ENCODE data around the gene CXorf38. TPM values are rescaled to one million over a fixed set of nuclear protein-coding genes. Genes with fewer than 3 reads are reported as not detected.

CXorf38 gene
- total and polyA plus RNA-seq, 9 of the 15 experiments (the other 6 are each of a cell fraction or from before 2014, with no cell fraction given), result 1.2 to 12.8 (median 8.4) TPM

GRCh38 chrX:40579900-40580536 is 67.3 kb downstream of the CXorf38 start (continued):
- TF ChIP-seq ZNF609 (CRISPR knock-in tag; IDR thresholded peaks at IDR 0.05; ENCODE audit: borderline replicate concordance), result no peak
- TF ChIP-seq PML (IDR thresholded peaks at IDR 0.05; ENCODE audit: low read length), result no peak

GRCh38 chrX:40579141-40579540 is 68.2 kb downstream of the CXorf38 start:
- no peak overlapping the region for H3K4me3 ChIP-seq
- no peak overlapping the region for H3K9ac ChIP-seq (ENCODE audit: insufficient read depth in 1 of 2, low read depth in 2 of 2, low read length in 2 of 2)
- no peaks in the 10 kb centered on the region for H3K9me3 ChIP-seq (replicated peaks; ENCODE audit: control insufficient read depth, insufficient read depth, low read depth, low read length)
- ChIA-PET CTCF (ENCODE audit: low intra/inter-chr PET ratio) (interaction anchor here (1.2 kb wide), 1 partner anchor 36 kb away, joined by 3 read pairs; no protein-coding TSS in a partner anchor), POLR2A (no interaction called here)
- DNase-seq (ENCODE audit: extremely low read depth in 1 of 4, low spot score in 3 of 4), result no peak
- no peak for FAIRE-seq
- no peaks in the 10 kb centered on the region for H3K9me1 ChIP-seq (ENCODE audit: control insufficient read depth, insufficient read depth, low read length)
- H2AFZ ChIP-seq (ENCODE audit: low read depth, low read length), result 0 out of 2 replicates have a peak overlapping the region, but pooled peaks have one; percentile 9
- no peak for ATAC-seq
- no peaks in the 10 kb centered on the region for H3K36me3 ChIP-seq (ENCODE audit: control insufficient read depth, insufficient read depth, low read length)
- H3K4me1 ChIP-seq (replicated peaks in 1 of 2; ENCODE audit: control insufficient read depth in 2 of 2, insufficient read depth in 2 of 2, low read length in 2 of 2), result peaks cover 5 to 14% of the 10 kb centered on the region in 2 experiments; a peak in 3 of 5 replicates
- no peak overlapping the region for H3K4me2 ChIP-seq (ENCODE audit: insufficient read depth, low read length)
- H3K27ac ChIP-seq (ENCODE audit: extremely low read depth, low read depth, low read length), result no peak overlapping the region
- no peaks in the 10 kb centered on the region; the same call in 1 of the 2 replicates for H4K20me1 ChIP-seq (replicated peaks; ENCODE audit: control insufficient read depth, insufficient read depth, low read length)
- intact Hi-C loops (cut with micrococcal nuclease), result no loop called here
- H3K79me2 ChIP-seq (ENCODE audit: control insufficient read depth, insufficient read depth, low read length), result peaks cover 25% of the 10 kb centered on the region
- BruUV-seq (replicated peaks), result no TSS peak
- no peaks in the 10 kb centered on the region for H3K27me3 ChIP-seq (ENCODE audit: control insufficient read depth in 2 of 2, insufficient read depth in 2 of 2, low read length in 2 of 2)
- in situ Hi-C loops (cut with MboI), result no loop called here
- WGBS (ENCODE audit: insufficient coverage, low coverage, missing lambda C conversion rate), result 11% methylated on average over 3 of the region's 3 CpGs
- TF ChIP-seq IRF2 (CRISPR knock-in tag; IDR thresholded peaks at IDR 0.05) (no peak), ZNF165 (CRISPR knock-in tag; IDR thresholded peaks at IDR 0.05; ENCODE audit: borderline replicate concordance) (no peak), NR2C1 (IDR thresholded peaks at IDR 0.05) (no peak), NR2C1 (tag; IDR thresholded peaks at IDR 0.05) (no peak), USF2 (CRISPR knock-in tag; IDR thresholded peaks at IDR 0.05) (no peak), TSC22D4 (tag; IDR thresholded peaks at IDR 0.05) (no peak), SRSF3 (IDR thresholded peaks at IDR 0.05; ENCODE audit: insufficient read depth, low read length) (no peak), TSHZ1 (CRISPR knock-in tag; IDR thresholded peaks at IDR 0.05) (no peak)

Measured in K562 (cell line).